DND-41 (cell line): ENCODE data around the gene NXPE3.
A peak's percentile ranks its signal among the peaks of the same experiment; 100 is the strongest.

Source experiments
- ATAC-seq: fragments of 200-7000 bp; cut with Tn5 transposase; 3 replicates; pipeline ENCODE4 v1.9.1; 2021; ENCODE audit warnings: low read depth; ENCODE audit not compliant: insufficient read depth
- DNase-seq: peaks from one replicate; pipeline ENCODE4 v3.0.0-alpha.2; 2020
- H2AFZ ChIP-seq: 2 replicates; pipeline ENCODE4 v1.6.0; 2012; ENCODE audit warnings: low read depth, low read length
- H3K27ac ChIP-seq: 2 replicates; pipeline ENCODE4 v1.5.1; 2012; ENCODE audit warnings: low read length, inconsistent platforms
- H3K27me3 ChIP-seq: fragments of 200-600 bp; sonication (generic); 2 replicates; pipeline ENCODE4 v1.6.0; 2012; ENCODE audit warnings: low read length, mild to moderate bottlenecking, inconsistent platforms; ENCODE audit not compliant: insufficient read depth, poor library complexity
- H3K36me3 ChIP-seq: 2 replicates; pipeline ENCODE4 v1.5.1; 2012; ENCODE audit warnings: low read length, inconsistent platforms; ENCODE audit not compliant: insufficient read depth
- H3K4me1 ChIP-seq: 2 replicates; pipeline ENCODE4 v1.5.1; 2012; ENCODE audit warnings: mild to moderate bottlenecking, low read length; ENCODE audit not compliant: insufficient read depth
- H3K4me2 ChIP-seq: 2 replicates; pipeline ENCODE4 v1.6.0; 2012; ENCODE audit warnings: mild to moderate bottlenecking, moderate library complexity, low read length, inconsistent platforms; ENCODE audit not compliant: insufficient read depth
- H3K4me3 ChIP-seq, 2 experiments: fragments of 200-600 bp in 1 of 2; shearing (Covaris generic) in 1 of 2; 2 replicates each; pipeline ENCODE4 v1.5.1; 2012 to 2016; ENCODE audit warnings: inconsistent platforms in 2 of 2, low read length in 2 of 2, mild to moderate bottlenecking in 2 of 2, low read depth in 1 of 2, moderate library complexity in 1 of 2
- H3K79me2 ChIP-seq: 2 replicates; pipeline ENCODE4 v1.6.0; 2012; ENCODE audit warnings: low read length, inconsistent platforms; ENCODE audit not compliant: insufficient read depth
- H3K9ac ChIP-seq: 2 replicates; pipeline ENCODE4 v1.6.0; 2012; ENCODE audit warnings: low read depth, mild to moderate bottlenecking, inconsistent platforms, low read length, moderate library complexity
- H3K9me3 ChIP-seq: 2 replicates; pipeline ENCODE4 v1.5.1; 2012; ENCODE audit warnings: low read length, moderate library complexity, mild to moderate bottlenecking, inconsistent platforms; ENCODE audit not compliant: insufficient read depth, severe bottlenecking
- H4K20me1 ChIP-seq: 2 replicates; pipeline ENCODE4 v1.6.0; 2012; ENCODE audit warnings: low read length; ENCODE audit not compliant: insufficient read depth
- CTCF ChIP-seq: IDR thresholded peaks from 2 replicates; pipeline ENCODE4 v1.5.1; 2012; ENCODE audit warnings: borderline replicate concordance, low read length, moderate library complexity, mild to moderate bottlenecking; ENCODE audit not compliant: poor library complexity, severe bottlenecking; ENCODE audit errors: extremely low read depth
- EZH2 ChIP-seq: IDR thresholded peaks from 3 replicates; pipeline ENCODE4 v1.6.1; 2012; ENCODE audit warnings: borderline replicate concordance, low read depth, mild to moderate bottlenecking, moderate library complexity, low read length, inconsistent platforms; ENCODE audit not compliant: severe bottlenecking

NXPE3 gene

GRCh38 chr3:101801174-101801573 lies 22.2 kb downstream of the NXPE3 start:
- 0 out of 2 replicates have a peak, but pooled peaks cover 2% of the 10 kb centered on the region for H4K20me1 ChIP-seq
- H3K9me3 ChIP-seq = no peaks in the 10 kb centered on the region
- ATAC-seq = no peak
- H3K4me2 ChIP-seq = no peak overlapping the region
- no peaks in the 10 kb centered on the region for H3K4me1 ChIP-seq
- no peak for DNase-seq
- no peak overlapping the region for H3K9ac ChIP-seq
- no peaks in the 10 kb centered on the region for H3K27me3 ChIP-seq
- H3K79me2 ChIP-seq = peaks cover 13% of the 10 kb centered on the region
- peaks cover 44% of the 10 kb centered on the region for H3K36me3 ChIP-seq
- no peak overlapping the region for H3K4me3 ChIP-seq
- no peak for TF ChIP-seq CTCF
- TF ChIP-seq EZH2 = no peak
- no peak overlapping the region for H2AFZ ChIP-seq
- no peak overlapping the region for H3K27ac ChIP-seq

- H2AFZ ChIP-seq = no peak overlapping the region
- no peak overlapping the region for H3K9ac ChIP-seq
- DNase-seq (no peak), ATAC-seq (no peak)
- H3K9me3 ChIP-seq = no peaks in the 10 kb centered on the region
- no peak overlapping the region for H3K4me3 ChIP-seq
- H3K36me3 ChIP-seq = peaks cover 34% of the 10 kb centered on the region
- no peaks in the 10 kb centered on the region for H3K27me3 ChIP-seq
- peaks cover 8% of the 10 kb centered on the region; the same call in 1 of the 2 replicates for H3K79me2 ChIP-seq
- TF ChIP-seq CTCF = no peak
- no peak for TF ChIP-seq EZH2
- H3K4me1 ChIP-seq = no peaks in the 10 kb centered on the region
- 0 out of 2 replicates have a peak, but pooled peaks cover 2% of the 10 kb centered on the region for H4K20me1 ChIP-seq
- H3K4me2 ChIP-seq = no peak overlapping the region
- no peak overlapping the region for H3K27ac ChIP-seq
Observed at GRCh38 chr3:101802179-101802578, 23.2 kb downstream of the NXPE3 start.

GRCh38 chr3:101803173-101803782 lies 24.3 kb downstream of the NXPE3 start:
- Histone ChIP-seq H4K20me1 (0 out of 2 replicates have a peak, but pooled peaks cover 2% of the 10 kb centered on the region), H3K4me1 (no peaks in the 10 kb centered on the region), H3K9ac (no peak overlapping the region), H3K79me2 (0 out of 2 replicates have a peak, but pooled peaks cover 4% of the 10 kb centered on the region), H2AFZ (no peak overlapping the region), H3K27me3 (no peaks in the 10 kb centered on the region), H3K4me2 (no peak overlapping the region), H3K9me3 (no peaks in the 10 kb centered on the region), H3K36me3 (peaks cover 34% of the 10 kb centered on the region), H3K4me3 (no peak overlapping the region), H3K27ac (no peak overlapping the region)
- DNase-seq = peak; percentile 46
- TF ChIP-seq CTCF (peak; percentile 93), EZH2 (no peak)
- ATAC-seq = peak; percentile 100
